ENCODE results near the gene STN1. TPM values are rescaled to one million over a fixed set of nuclear protein-coding genes. Genes with fewer than 3 reads are reported as not detected.

STN1 gene
- total RNA-seq, 1 donor from 2014 or later = 17.3 TPM

DNA sequence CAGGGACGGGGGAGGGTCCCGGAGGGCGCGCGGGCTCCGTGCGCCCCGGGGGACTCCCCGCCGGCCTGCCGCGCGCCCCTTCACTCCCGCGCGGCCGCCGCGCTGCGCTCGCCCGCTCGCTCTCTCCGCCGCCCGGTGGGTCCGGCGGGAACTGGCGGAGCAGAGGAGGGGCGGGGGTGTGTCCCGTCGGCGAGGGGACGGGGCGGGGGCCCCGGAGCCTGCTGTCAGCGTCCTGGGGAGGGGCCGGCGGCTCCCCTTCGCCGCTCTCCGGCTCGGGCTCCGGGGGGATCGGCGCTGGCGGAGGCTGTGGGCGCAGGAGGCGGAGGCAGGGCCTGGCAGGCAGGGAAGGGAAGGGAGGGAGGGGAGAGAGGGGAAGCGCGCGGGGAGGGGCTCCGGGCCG, 62.6 kb downstream of the STN1 start, which contains the start of gene SH3PXD2A:
Gene SH3PXD2A, minus strand, starts transcription at position 153 of the 400 bp plus-strand sequence. CDS start 310 bp downstream, outside the sequence.
- Histone ChIP-seq H4K20me1 (ENCODE audit: insufficient read depth, low read length) (peaks cover 11% of the 10 kb centered on the region), H3K27ac (ENCODE audit: low read depth, low read length) (no peak within 1 kb of the TSS), H2AFZ (ENCODE audit: low read depth, low read length) (peak within 1 kb of the TSS; percentile 77), H3K36me3 (ENCODE audit: insufficient read depth, low read length) (no peaks in the 10 kb centered on the region), H3K4me3 (ENCODE audit: insufficient read depth, low read depth, low read length) (peak within 1 kb of the TSS; percentile 69), H3K79me2 (ENCODE audit: insufficient read depth, low read length) (peaks cover 3% of the 10 kb centered on the region), H3K9ac (ENCODE audit: low read length) (peak within 1 kb of the TSS; percentile 74), H3K4me1 (ENCODE audit: insufficient read depth, low read length) (peaks cover 29% of the 10 kb centered on the region), H3K9me3 (ENCODE audit: insufficient read depth, low read depth, low read length) (no peaks in the 10 kb centered on the region), H3K27me3 (ENCODE audit: insufficient read depth, low read length) (no peaks in the 10 kb centered on the region), H3K4me2 (ENCODE audit: low read length) (peak within 1 kb of the TSS; percentile 89)
- Mint-ChIP-seq H3K4me3 (ENCODE audit: unreplicated experiment) (peak within 1 kb of the TSS; percentile 90), H3K36me3 (ENCODE audit: low read depth, unreplicated experiment) (no peaks in the 10 kb centered on the region), H3K4me1 (ENCODE audit: low read depth, unreplicated experiment) (peaks cover 14% of the 10 kb centered on the region), H3K27ac (ENCODE audit: unreplicated experiment) (peak within 1 kb of the TSS; percentile 30), H3K9me3 (ENCODE audit: unreplicated experiment) (no peaks in the 10 kb centered on the region), H3K27me3 (ENCODE audit: low read depth, unreplicated experiment) (peaks cover 9% of the 10 kb centered on the region)
- no peak for DNase-seq (ENCODE audit: low read depth)
- FAIRE-seq = no peak
- no peak for TF ChIP-seq CTCF (IDR thresholded peaks at IDR 0.05; ENCODE audit: insufficient read depth, low read depth, low read length)
- no peak for TF ChIP-seq EZH2 (IDR thresholded peaks at IDR 0.05; ENCODE audit: insufficient read depth, low read length)

DNA sequence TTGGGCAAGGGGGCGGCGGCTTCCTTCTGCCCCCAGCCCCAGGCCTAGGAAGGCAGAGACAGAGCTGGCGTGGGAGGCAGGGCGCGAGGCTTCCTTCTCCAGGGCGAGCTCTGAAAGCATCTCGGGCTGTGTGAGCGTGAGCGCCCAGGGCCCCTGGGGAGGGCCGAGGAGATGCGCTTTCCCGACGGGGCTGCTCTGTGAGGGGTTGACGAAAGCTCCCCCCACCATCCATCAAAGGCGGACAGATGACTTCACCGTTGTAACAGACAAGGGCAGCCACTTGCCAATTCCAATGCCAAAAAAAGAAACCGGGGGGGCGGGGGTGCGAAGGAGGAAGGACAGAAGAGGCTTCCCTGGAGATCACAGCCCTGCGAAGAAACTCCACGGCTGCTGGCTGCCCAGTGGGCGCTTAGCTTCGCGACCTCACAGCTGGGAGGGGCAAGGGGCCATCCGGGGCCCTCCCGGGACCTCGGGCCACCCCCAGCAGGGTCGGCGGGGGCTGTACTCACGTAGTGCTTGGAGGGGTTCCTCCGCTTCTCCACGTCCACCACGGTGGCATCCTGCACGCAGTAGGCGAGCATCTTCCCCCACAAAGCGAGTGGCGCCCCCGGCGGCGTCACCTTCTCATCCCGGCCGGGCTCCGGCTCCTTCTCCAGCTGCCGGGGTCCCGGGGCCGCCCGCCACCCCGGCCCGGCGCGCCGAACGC, 63.1 kb downstream of the STN1 start:
- no peaks in the 10 kb centered on the region for H3K36me3 Mint-ChIP-seq (ENCODE audit: low read depth, unreplicated experiment)
- H3K9me3 Mint-ChIP-seq (ENCODE audit: unreplicated experiment) = no peaks in the 10 kb centered on the region
- H3K27ac ChIP-seq (ENCODE audit: low read depth, low read length) = no peak overlapping the region
- H3K4me1 ChIP-seq (ENCODE audit: insufficient read depth, low read length) = peaks cover 35% of the 10 kb centered on the region
- FAIRE-seq = no peak
- H3K4me3 Mint-ChIP-seq (ENCODE audit: unreplicated experiment) = peak overlapping the region; percentile 90
- H3K27me3 Mint-ChIP-seq (ENCODE audit: low read depth, unreplicated experiment) = peaks cover 9% of the 10 kb centered on the region
- H3K4me1 Mint-ChIP-seq (ENCODE audit: low read depth, unreplicated experiment) = peaks cover 19% of the 10 kb centered on the region
- no peak for TF ChIP-seq CTCF (IDR thresholded peaks at IDR 0.05; ENCODE audit: insufficient read depth, low read depth, low read length)
- TF ChIP-seq EZH2 (IDR thresholded peaks at IDR 0.05; ENCODE audit: insufficient read depth, low read length) = no peak
- H3K9ac ChIP-seq (ENCODE audit: low read length) = peak overlapping the region; percentile 74
- peak overlapping the region; percentile 30 for H3K27ac Mint-ChIP-seq (ENCODE audit: unreplicated experiment)
- H3K9me3 ChIP-seq (ENCODE audit: insufficient read depth, low read depth, low read length) = no peaks in the 10 kb centered on the region
- H4K20me1 ChIP-seq (ENCODE audit: insufficient read depth, low read length) = peaks cover 11% of the 10 kb centered on the region
- H3K27me3 ChIP-seq (ENCODE audit: insufficient read depth, low read length) = no peaks in the 10 kb centered on the region
- no peak for DNase-seq (ENCODE audit: low read depth)
- peak overlapping the region; percentile 77 for H2AFZ ChIP-seq (ENCODE audit: low read depth, low read length)
- peak overlapping the region; percentile 69 for H3K4me3 ChIP-seq (ENCODE audit: insufficient read depth, low read depth, low read length)
- no peaks in the 10 kb centered on the region for H3K36me3 ChIP-seq (ENCODE audit: insufficient read depth, low read length)
- H3K4me2 ChIP-seq (ENCODE audit: low read length) = peak overlapping the region; percentile 89
- H3K79me2 ChIP-seq (ENCODE audit: insufficient read depth, low read length) = peaks cover 3% of the 10 kb centered on the region

GRCh38 chr10:103854265-103854685, 63.7 kb downstream of the STN1 start:
- Mint-ChIP-seq H3K36me3 (ENCODE audit: low read depth, unreplicated experiment) (no peaks in the 10 kb centered on the region), H3K4me1 (ENCODE audit: low read depth, unreplicated experiment) (peaks cover 22% of the 10 kb centered on the region), H3K9me3 (ENCODE audit: unreplicated experiment) (no peaks in the 10 kb centered on the region), H3K4me3 (ENCODE audit: unreplicated experiment) (peak overlapping the region; percentile 90), H3K27me3 (ENCODE audit: low read depth, unreplicated experiment) (peaks cover 9% of the 10 kb centered on the region), H3K27ac (ENCODE audit: unreplicated experiment) (peak overlapping the region; percentile 30)
- Histone ChIP-seq H3K9ac (ENCODE audit: low read length) (peak overlapping the region; percentile 74), H3K36me3 (ENCODE audit: insufficient read depth, low read length) (no peaks in the 10 kb centered on the region), H3K4me2 (ENCODE audit: low read length) (peak overlapping the region; percentile 89), H3K27ac (ENCODE audit: low read depth, low read length) (no peak overlapping the region), H3K27me3 (ENCODE audit: insufficient read depth, low read length) (no peaks in the 10 kb centered on the region), H3K79me2 (ENCODE audit: insufficient read depth, low read length) (peaks cover 3% of the 10 kb centered on the region), H3K4me1 (ENCODE audit: insufficient read depth, low read length) (peaks cover 41% of the 10 kb centered on the region), H3K9me3 (ENCODE audit: insufficient read depth, low read depth, low read length) (no peaks in the 10 kb centered on the region), H2AFZ (ENCODE audit: low read depth, low read length) (peak overlapping the region; percentile 77), H3K4me3 (ENCODE audit: insufficient read depth, low read depth, low read length) (peak overlapping the region; percentile 69), H4K20me1 (ENCODE audit: insufficient read depth, low read length) (peaks cover 11% of the 10 kb centered on the region)
- DNase-seq (ENCODE audit: low read depth) = no peak
- TF ChIP-seq EZH2 (IDR thresholded peaks at IDR 0.05; ENCODE audit: insufficient read depth, low read length) (no peak), CTCF (IDR thresholded peaks at IDR 0.05; ENCODE audit: insufficient read depth, low read depth, low read length) (no peak)
- FAIRE-seq = no peak

Data from astrocyte (in vitro differentiated cells and primary cell).